ENCODE results near the gene ANTKMT. TPM values are rescaled to one million over a fixed set of nuclear protein-coding genes. Genes with fewer than 3 reads are reported as not detected.
A peak's percentile ranks its signal among the peaks of the same experiment; 100 is the strongest.
"Not testable (repeated sequence)": the region's sequence is repeated elsewhere in the genome, so short reads cannot be mapped to it uniquely, and the experiment has no call there.

The ANTKMT gene
- total RNA-seq, 1 donor from 2014 or later, result 37.1 TPM

GRCh38 chr16:739560-740458 lies 18.9 kb downstream of the ANTKMT start:
- no peak for DNase-seq (ENCODE audit: low spot score)
- peak; percentile 11 for ATAC-seq

GRCh38 chr16:740459-740763 lies 19.5 kb downstream of the ANTKMT start:
- no peak for DNase-seq (ENCODE audit: low spot score)
- ATAC-seq, result peak; percentile 29

- DNase-seq (ENCODE audit: low spot score) (peak; percentile 91), ATAC-seq (peak; percentile 95)
These were observed 20.0 kb downstream of the ANTKMT start, which contains the start of gene CIAO3 for GRCh38 chr16:740764-741505. CIAO3 (minus strand) TSS chr16:740997; CDS start chr16:740985, 12 bp downstream.

GRCh38 chr16:741986-742629 lies 21.2 kb downstream of the ANTKMT start:
- DNase-seq (ENCODE audit: low spot score) (no peak), ATAC-seq (no peak)

GRCh38 chr16:742894-743293 lies 21.9 kb downstream of the ANTKMT start:
- not testable (repeated sequence) for DNase-seq (ENCODE audit: low spot score); ATAC-seq

GRCh38 chr16:743794-744500 lies 23.0 kb downstream of the ANTKMT start:
- DNase-seq (ENCODE audit: low spot score) (no peak), ATAC-seq (no peak)

- no peak for ATAC-seq
These were observed 24.8 kb downstream of the ANTKMT start for GRCh38 chr16:745739-746138.

GRCh38 chr16:746637-747036 lies 25.7 kb downstream of the ANTKMT start:
- no peak for ATAC-seq
- no peak for DNase-seq (ENCODE audit: low spot score)

More at GRCh38 chr16:745739-746138, 24.8 kb downstream of the ANTKMT start:
- no peak for DNase-seq (ENCODE audit: low spot score)

- DNase-seq (ENCODE audit: low spot score), result no peak
- ATAC-seq, result no peak
These were observed 27.2 kb downstream of the ANTKMT start for GRCh38 chr16:747978-748746.

GRCh38 chr16:749010-749409 lies 28.1 kb downstream of the ANTKMT start:
- ATAC-seq, result no peak
- DNase-seq (ENCODE audit: low spot score), result no peak

- ATAC-seq (no peak), DNase-seq (ENCODE audit: low spot score) (no peak)
These were observed 29.5 kb downstream of the ANTKMT start for GRCh38 chr16:750485-750884.

GRCh38 chr16:751152-752006 lies 30.4 kb downstream of the ANTKMT start:
- DNase-seq (ENCODE audit: low spot score) (no peak), ATAC-seq (peak; percentile 44)

GRCh38 chr16:752007-752312 lies 31.0 kb downstream of the ANTKMT start:
- DNase-seq (ENCODE audit: low spot score), result no peak
- ATAC-seq, result no peak

GRCh38 chr16:754121-754607 lies 33.2 kb downstream of the ANTKMT start:
- not testable (repeated sequence) for DNase-seq (ENCODE audit: low spot score); ATAC-seq

GRCh38 chr16:754656-755055 lies 33.7 kb downstream of the ANTKMT start:
- DNase-seq (ENCODE audit: low spot score), result no peak
- ATAC-seq, result no peak

- no peak for ATAC-seq
These were observed 35.5 kb downstream of the ANTKMT start for GRCh38 chr16:756428-756827.

GRCh38 chr16:759110-759910 lies 38.4 kb downstream of the ANTKMT start:
- DNase-seq (ENCODE audit: low spot score), result no peak
- ATAC-seq, result no peak

More at GRCh38 chr16:756428-756827, 35.5 kb downstream of the ANTKMT start:
- no peak for DNase-seq (ENCODE audit: low spot score)

GRCh38 chr16:760065-760464 lies 39.1 kb downstream of the ANTKMT start:
- ATAC-seq (no peak), DNase-seq (ENCODE audit: low spot score) (no peak)

Measured in left lobe of liver (tissue), 2 donors.